LNCaP clone FGC (cell line): ENCODE measurements around the gene XXYLT1.
"Not testable (repeated sequence)": the region's sequence is repeated elsewhere in the genome, so short reads cannot be mapped to it uniquely, and the experiment has no call there.

Experiments
- DNase-seq: peaks from one replicate; pipeline ENCODE4 v3.0.0-alpha.2; 2011; ENCODE audit warnings: low read depth
- H3K4me3 ChIP-seq: 2 replicates; pipeline ENCODE4 v1.5.1; 2011; ENCODE audit warnings: mild to moderate bottlenecking, low read depth, low read length, control low read depth
- TF ChIP-seq, protein P1 (sequence below): IDR thresholded peaks from 2 replicates; pipeline ENCODE4 v1.5.1; 2012; ENCODE audit warnings: mild to moderate bottlenecking; ENCODE audit not compliant: control insufficient read depth, insufficient read depth; ENCODE audit errors: extremely low read depth

XXYLT1 gene

DNA sequence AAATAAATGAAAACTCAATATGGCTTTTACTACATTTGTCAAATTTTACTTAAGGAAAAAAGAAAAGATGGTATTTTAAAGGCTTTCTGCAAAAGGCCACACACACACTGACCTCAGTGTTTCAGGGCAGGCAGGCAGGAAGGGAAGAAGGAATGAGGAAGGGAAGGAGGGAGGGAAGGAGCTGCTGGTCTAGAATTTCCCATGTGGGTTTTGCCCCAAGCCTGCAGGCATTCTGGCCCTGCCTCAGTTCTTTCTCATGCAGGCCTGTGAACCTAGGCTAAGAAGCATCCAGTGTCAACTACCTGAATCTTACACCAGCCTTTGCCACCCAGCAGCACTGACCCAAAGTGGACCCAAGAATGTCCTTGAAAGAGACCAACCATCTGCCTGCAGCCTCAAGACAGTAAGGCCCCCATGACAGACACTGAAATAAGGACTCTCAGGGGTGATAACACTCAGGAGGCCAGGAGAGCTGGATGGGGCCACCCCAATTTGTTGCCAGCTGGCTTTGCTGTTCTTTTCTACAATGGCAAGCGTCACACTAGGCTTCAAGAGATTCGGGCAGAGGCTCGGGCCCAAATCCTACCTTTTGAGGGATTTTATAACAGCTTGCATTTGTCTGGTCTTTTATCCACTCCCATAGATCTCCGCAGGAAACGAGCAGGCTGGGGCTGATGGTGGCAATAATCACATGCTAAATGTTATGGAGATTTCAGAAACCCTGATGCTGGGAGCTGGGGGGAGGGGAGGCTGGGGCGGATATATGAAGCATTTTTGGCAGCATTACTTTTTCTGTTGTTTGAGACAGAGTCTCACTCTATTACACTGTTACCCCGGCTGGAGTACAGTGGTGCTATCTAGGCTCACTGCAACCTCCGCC is 51.4 kb downstream of the XXYLT1 start:
- H3K4me3 ChIP-seq = no peak overlapping the region
- TF ChIP-seq, protein P1, sequence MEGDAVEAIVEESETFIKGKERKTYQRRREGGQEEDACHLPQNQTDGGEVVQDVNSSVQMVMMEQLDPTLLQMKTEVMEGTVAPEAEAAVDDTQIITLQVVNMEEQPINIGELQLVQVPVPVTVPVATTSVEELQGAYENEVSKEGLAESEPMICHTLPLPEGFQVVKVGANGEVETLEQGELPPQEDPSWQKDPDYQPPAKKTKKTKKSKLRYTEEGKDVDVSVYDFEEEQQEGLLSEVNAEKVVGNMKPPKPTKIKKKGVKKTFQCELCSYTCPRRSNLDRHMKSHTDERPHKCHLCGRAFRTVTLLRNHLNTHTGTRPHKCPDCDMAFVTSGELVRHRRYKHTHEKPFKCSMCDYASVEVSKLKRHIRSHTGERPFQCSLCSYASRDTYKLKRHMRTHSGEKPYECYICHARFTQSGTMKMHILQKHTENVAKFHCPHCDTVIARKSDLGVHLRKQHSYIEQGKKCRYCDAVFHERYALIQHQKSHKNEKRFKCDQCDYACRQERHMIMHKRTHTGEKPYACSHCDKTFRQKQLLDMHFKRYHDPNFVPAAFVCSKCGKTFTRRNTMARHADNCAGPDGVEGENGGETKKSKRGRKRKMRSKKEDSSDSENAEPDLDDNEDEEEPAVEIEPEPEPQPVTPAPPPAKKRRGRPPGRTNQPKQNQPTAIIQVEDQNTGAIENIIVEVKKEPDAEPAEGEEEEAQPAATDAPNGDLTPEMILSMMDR = no peak
- DNase-seq = no peak

DNA sequence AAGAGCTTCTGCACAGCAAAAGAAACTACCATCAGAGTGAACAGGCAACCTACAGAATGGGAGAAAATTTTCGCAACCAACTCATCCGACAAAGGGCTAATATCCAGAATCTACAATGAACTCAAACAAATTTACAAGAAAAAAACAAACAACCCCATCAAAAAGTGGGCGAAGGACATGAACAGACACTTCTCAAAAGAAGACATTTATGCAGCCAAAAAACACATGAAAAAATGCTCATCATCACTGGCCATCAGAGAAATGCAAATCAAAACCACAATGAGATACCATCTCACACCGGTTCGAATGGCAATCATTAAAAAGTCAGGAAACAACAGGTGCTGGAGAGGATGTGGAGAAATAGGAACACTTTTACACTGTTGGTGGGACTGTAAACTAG is 52.6 kb downstream of the XXYLT1 start:
- DNase-seq, H3K4me3 ChIP-seq: not testable (repeated sequence)

DNA sequence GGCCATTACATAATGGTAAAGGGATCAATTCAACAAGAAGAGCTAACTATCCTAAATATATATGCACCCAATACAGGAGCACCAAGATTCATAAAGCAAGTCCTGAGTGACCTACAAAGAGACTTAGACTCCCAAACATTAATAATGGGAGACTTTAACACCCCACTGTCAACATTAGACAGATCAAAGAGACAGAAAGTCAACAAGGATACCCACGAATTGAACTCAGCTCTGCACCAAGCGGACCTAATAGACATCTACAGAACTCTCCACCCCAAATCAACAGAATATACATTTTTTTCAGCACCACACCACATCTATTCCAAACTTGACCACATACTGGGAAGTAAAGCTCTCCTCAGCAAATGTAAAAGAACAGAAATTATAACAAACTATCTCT is 55.4 kb downstream of the XXYLT1 start:
- DNase-seq, H3K4me3 ChIP-seq: not testable (repeated sequence)

DNA sequence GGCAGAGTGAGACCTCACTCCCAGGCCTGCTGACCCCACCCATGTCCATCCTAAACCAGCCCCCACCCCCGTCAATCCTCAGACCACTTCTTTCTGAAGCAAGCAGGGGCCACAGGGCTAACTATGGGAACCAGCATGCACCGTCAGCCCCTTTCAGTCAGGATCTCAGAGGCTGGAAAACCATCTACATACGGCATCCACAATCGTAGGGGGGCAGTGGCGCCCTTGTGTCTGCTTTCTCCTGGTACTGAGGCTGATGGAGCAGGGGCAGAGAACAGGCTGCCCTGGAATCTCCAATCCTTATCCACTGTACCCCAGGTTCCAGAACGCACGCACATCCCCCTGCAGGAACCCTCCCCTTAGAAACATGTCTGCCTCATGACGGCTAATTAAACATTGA is 56.6 kb downstream of the XXYLT1 start:
- DNase-seq = no peak
- H3K4me3 ChIP-seq = no peak overlapping the region
- TF ChIP-seq, protein P1 = no peak

DNA sequence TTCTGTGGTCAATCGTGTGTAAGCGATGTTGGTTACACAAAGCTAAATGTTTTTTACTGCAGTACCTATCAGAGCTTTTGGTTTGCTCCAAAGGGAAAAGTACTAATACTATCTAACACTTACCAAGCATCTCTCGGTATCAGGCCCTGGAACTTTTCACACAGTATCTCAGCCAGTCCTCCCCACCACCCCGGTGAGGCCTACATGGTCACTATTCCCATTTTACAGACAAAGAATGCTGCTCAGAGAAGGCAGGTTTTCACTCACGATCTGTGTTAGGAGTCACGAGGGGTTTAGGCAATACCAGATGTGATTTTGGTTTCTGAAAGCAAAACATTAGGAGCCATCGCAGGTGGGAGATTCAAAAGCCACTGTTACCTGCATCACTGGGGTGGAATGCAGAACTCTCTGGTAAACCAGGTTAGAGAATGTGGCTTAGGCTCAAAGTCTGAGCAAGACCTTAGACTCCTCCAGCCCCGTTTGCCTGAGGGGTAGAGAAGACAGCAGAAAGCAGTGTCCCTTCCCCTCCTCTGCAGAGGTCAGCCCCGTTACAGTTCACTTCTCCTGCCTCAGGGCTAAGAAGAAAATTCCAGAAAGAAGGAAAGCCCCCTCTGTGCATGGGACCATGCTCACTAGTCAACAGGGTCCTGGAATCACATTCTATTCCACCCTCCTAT is 57.2 kb downstream of the XXYLT1 start:
- no peak for DNase-seq
- TF ChIP-seq, protein P1 = no peak
- no peak overlapping the region for H3K4me3 ChIP-seq

DNA sequence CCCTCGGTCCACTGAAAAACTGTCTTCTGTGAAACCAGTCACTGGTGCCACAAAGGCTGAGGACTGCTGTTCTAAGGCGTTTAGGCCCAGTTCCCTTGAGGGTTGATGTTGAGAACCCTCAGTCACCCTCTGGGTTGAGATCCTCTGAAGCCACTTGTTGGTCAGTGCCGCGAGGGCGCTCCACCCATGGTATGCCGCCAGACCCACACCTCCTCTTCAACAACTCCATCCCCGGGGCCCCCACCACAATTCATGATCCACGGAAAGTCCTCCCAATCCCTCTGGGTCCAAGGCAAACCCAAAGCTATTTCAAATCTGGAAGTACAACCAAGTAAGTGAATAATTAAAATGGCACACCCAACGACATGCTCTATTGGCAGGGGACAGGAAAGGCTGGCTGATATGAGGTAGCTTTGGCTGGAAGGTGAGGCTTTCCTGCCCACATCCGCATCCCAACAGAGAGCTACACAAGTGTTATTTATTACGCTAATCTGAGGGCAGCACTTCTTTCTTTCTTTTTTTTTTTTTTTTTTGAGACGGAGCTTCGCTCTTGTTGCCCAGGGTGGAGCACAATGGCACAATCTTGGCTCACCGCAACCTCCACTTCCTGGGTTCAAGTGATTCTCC is 58.1 kb downstream of the XXYLT1 start:
- H3K4me3 ChIP-seq = no peak overlapping the region
- DNase-seq = no peak
- TF ChIP-seq, protein P1 = no peak

DNA sequence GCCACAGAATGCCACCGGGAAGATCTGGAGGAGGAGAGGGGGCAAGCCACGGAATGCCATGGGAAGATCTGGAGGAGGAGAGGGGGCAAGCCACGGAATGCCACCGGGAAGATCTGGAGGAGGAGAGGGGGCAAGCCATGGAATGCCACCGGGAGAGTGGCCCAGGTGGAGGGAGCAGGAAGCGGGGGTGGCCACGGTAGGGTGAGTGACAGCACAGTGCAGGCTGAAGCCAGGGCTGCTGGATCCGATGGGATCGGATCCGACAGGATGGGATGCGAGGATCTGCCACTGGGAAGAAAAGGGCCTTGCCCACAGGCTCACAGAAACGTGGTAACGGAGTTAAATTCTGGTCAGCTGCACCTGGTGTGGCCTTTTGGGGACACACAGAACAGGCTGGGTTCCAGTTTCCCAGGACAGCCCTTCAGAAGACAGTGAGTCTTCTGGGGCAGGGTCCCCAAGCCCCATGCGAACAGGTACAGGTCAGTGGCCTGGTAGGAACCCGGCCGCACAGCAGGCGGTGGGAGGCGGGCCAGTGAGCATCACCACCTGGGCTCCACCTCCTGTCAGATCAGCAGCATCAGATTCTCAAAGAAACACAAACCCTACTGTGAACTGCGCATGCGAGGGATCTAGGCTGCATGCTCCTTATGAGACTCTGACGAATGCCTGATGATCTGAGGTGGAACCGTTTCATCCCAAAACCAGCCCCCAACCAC is 58.8 kb downstream of the XXYLT1 start:
- no peak for DNase-seq
- no peak overlapping the region for H3K4me3 ChIP-seq
- TF ChIP-seq, protein P1 = no peak
